HG03135 (cell line): Measurements from ENCODE around the gene UNKL.
A peak's percentile ranks its signal among the peaks of the same experiment; 100 is the strongest.

Experiments
- ATAC-seq: cut with Tn5 transposase; IDR thresholded peaks from one replicate; pipeline ENCODE4 v1.9.1; 2021; ENCODE audit warnings: mild to moderate bottlenecking, moderate library complexity; ENCODE audit not compliant: unreplicated experiment

Gene UNKL

GRCh38 chr16:1414532-1415260, at the start of gene UNKL:
Gene UNKL (minus strand): TSS chr16:1414704. CDS start chr16:1414691, 13 bp downstream.
- ATAC-seq, result no peak

- ATAC-seq, result no peak
These were observed 46.6 kb upstream of the UNKL start for GRCh38 chr16:1461146-1461545.

- ATAC-seq, result no peak
These were observed 46.2 kb upstream of the UNKL start for GRCh38 chr16:1460602-1461138.

- no peak for ATAC-seq
These were observed 45.5 kb upstream of the UNKL start for GRCh38 chr16:1459967-1460366.

GRCh38 chr16:1458977-1459341, 44.5 kb upstream of the UNKL start:
- peak; percentile 51 for ATAC-seq

- ATAC-seq, result peak; percentile 22
These were observed 44.0 kb upstream of the UNKL start for GRCh38 chr16:1458336-1458976.

GRCh38 chr16:1457489-1458245, 43.2 kb upstream of the UNKL start:
- ATAC-seq, result no peak

GRCh38 chr16:1456951-1457350, 42.4 kb upstream of the UNKL start:
- no peak for ATAC-seq

- no peak for ATAC-seq
These were observed 41.0 kb upstream of the UNKL start for GRCh38 chr16:1455190-1456171.

- no peak for ATAC-seq
These were observed 40.1 kb upstream of the UNKL start for GRCh38 chr16:1454561-1454960.

- ATAC-seq, result no peak
These were observed 38.8 kb upstream of the UNKL start for GRCh38 chr16:1453316-1453715.

- no peak for ATAC-seq
These were observed 38.0 kb upstream of the UNKL start for GRCh38 chr16:1452530-1452929.

- no peak for ATAC-seq
These were observed 37.3 kb upstream of the UNKL start for GRCh38 chr16:1451702-1452392.

- ATAC-seq, result no peak
These were observed 36.3 kb upstream of the UNKL start for GRCh38 chr16:1450841-1451240.

- no peak for ATAC-seq
These were observed 35.7 kb upstream of the UNKL start for GRCh38 chr16:1450218-1450617.

- ATAC-seq, result no peak
These were observed 34.8 kb upstream of the UNKL start for GRCh38 chr16:1449201-1449788.

- ATAC-seq, result no peak
These were observed 34.1 kb upstream of the UNKL start for GRCh38 chr16:1448536-1449116.

GRCh38 chr16:1447965-1448364, 33.5 kb upstream of the UNKL start:
- no peak for ATAC-seq
